ENCODE measurements around the gene FAM89B. TPM values are rescaled to one million over a fixed set of nuclear protein-coding genes. Genes with fewer than 3 reads are reported as not detected.

FAM89B gene
- polyA plus RNA-seq, 1 donor from 2014 or later: 75.1 TPM

GRCh38 chr11:65593518-65594414 lies 21.4 kb downstream of the FAM89B start:
- no peak overlapping the region for H3K27ac ChIP-seq (ENCODE audit: low read length)
- H3K4me2 ChIP-seq (ENCODE audit: low read length): no peak overlapping the region
- H3K9me2 ChIP-seq (ENCODE audit: insufficient read depth, low read length): no peaks in the 10 kb centered on the region
- no peak overlapping the region for H3K4me3 ChIP-seq (ENCODE audit: low read length)
- H3K79me2 ChIP-seq (replicated peaks; ENCODE audit: insufficient read depth, low read length): no peaks in the 10 kb centered on the region
- H3F3A ChIP-seq (ENCODE audit: insufficient read depth, low read length, poor library complexity, severe bottlenecking): no peaks in the 10 kb centered on the region
- H3K9me3 ChIP-seq (ENCODE audit: low read length): no peaks in the 10 kb centered on the region
- H2AFZ ChIP-seq (ENCODE audit: low read depth, low read length): no peak overlapping the region
- H4K20me1 ChIP-seq (ENCODE audit: insufficient read depth): no peaks in the 10 kb centered on the region
- peaks cover 25% of the 10 kb centered on the region for H3K27me3 ChIP-seq (ENCODE audit: insufficient read depth, low read depth, low read length)
- H3K9ac ChIP-seq (ENCODE audit: low read length): no peak overlapping the region
- no peak for TF ChIP-seq EZH2 (IDR thresholded peaks at IDR 0.05; ENCODE audit: borderline replicate concordance, insufficient read depth, low read length, poor library complexity, severe bottlenecking)
- no peak for TF ChIP-seq POLR2AphosphoS5 (IDR thresholded peaks at IDR 0.05)
- TF ChIP-seq, protein P1, sequence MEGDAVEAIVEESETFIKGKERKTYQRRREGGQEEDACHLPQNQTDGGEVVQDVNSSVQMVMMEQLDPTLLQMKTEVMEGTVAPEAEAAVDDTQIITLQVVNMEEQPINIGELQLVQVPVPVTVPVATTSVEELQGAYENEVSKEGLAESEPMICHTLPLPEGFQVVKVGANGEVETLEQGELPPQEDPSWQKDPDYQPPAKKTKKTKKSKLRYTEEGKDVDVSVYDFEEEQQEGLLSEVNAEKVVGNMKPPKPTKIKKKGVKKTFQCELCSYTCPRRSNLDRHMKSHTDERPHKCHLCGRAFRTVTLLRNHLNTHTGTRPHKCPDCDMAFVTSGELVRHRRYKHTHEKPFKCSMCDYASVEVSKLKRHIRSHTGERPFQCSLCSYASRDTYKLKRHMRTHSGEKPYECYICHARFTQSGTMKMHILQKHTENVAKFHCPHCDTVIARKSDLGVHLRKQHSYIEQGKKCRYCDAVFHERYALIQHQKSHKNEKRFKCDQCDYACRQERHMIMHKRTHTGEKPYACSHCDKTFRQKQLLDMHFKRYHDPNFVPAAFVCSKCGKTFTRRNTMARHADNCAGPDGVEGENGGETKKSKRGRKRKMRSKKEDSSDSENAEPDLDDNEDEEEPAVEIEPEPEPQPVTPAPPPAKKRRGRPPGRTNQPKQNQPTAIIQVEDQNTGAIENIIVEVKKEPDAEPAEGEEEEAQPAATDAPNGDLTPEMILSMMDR (IDR thresholded peaks at IDR 0.05; ENCODE audit: poor library complexity, severe bottlenecking): peak; percentile 61
- TF ChIP-seq RAD21 (conservative IDR thresholded peaks at IDR 0.05): peak; percentile 53
- TF ChIP-seq SMC3 (conservative IDR thresholded peaks at IDR 0.05; ENCODE audit: poor library complexity): peak; percentile 72
- TF ChIP-seq MXI1 (conservative IDR thresholded peaks at IDR 0.05; ENCODE audit: poor library complexity, severe bottlenecking): no peak
- TF ChIP-seq TAF1 (IDR thresholded peaks at IDR 0.05; ENCODE audit: low read depth): no peak
- TF ChIP-seq EP300 (conservative IDR thresholded peaks at IDR 0.05; ENCODE audit: poor library complexity, severe bottlenecking): no peak
- no peak for TF ChIP-seq REST (IDR thresholded peaks at IDR 0.05; ENCODE audit: borderline replicate concordance)
- no peaks in the 10 kb centered on the region for H3K36me3 ChIP-seq (ENCODE audit: insufficient read depth, low read length)

- no peaks in the 10 kb centered on the region for H3K79me2 ChIP-seq (replicated peaks; ENCODE audit: insufficient read depth, low read length)
- H4K20me1 ChIP-seq (ENCODE audit: insufficient read depth): no peaks in the 10 kb centered on the region
- no peaks in the 10 kb centered on the region for H3K9me3 ChIP-seq (ENCODE audit: low read length)
- no peaks in the 10 kb centered on the region for H3F3A ChIP-seq (ENCODE audit: insufficient read depth, low read length, poor library complexity, severe bottlenecking)
- H2AFZ ChIP-seq (ENCODE audit: low read depth, low read length): no peak overlapping the region
- TF ChIP-seq REST (IDR thresholded peaks at IDR 0.05; ENCODE audit: borderline replicate concordance): no peak
- no peak for TF ChIP-seq RAD21 (conservative IDR thresholded peaks at IDR 0.05)
- TF ChIP-seq TAF1 (IDR thresholded peaks at IDR 0.05; ENCODE audit: low read depth): no peak
- TF ChIP-seq, protein P1 (IDR thresholded peaks at IDR 0.05; ENCODE audit: poor library complexity, severe bottlenecking): no peak
- no peak for TF ChIP-seq SMC3 (conservative IDR thresholded peaks at IDR 0.05; ENCODE audit: poor library complexity)
- TF ChIP-seq EZH2 (IDR thresholded peaks at IDR 0.05; ENCODE audit: borderline replicate concordance, insufficient read depth, low read length, poor library complexity, severe bottlenecking): no peak
- TF ChIP-seq EP300 (conservative IDR thresholded peaks at IDR 0.05; ENCODE audit: poor library complexity, severe bottlenecking): no peak
- TF ChIP-seq POLR2AphosphoS5 (IDR thresholded peaks at IDR 0.05): no peak
- no peak for TF ChIP-seq MXI1 (conservative IDR thresholded peaks at IDR 0.05; ENCODE audit: poor library complexity, severe bottlenecking)
- H3K9me2 ChIP-seq (ENCODE audit: insufficient read depth, low read length): no peaks in the 10 kb centered on the region
- no peak overlapping the region for H3K4me3 ChIP-seq (ENCODE audit: low read length)
- H3K9ac ChIP-seq (ENCODE audit: low read length): no peak overlapping the region
- peaks cover 25% of the 10 kb centered on the region for H3K27me3 ChIP-seq (ENCODE audit: insufficient read depth, low read depth, low read length)
- no peak overlapping the region for H3K27ac ChIP-seq (ENCODE audit: low read length)
- H3K36me3 ChIP-seq (ENCODE audit: insufficient read depth, low read length): no peaks in the 10 kb centered on the region
- no peak overlapping the region for H3K4me2 ChIP-seq (ENCODE audit: low read length)
Observed at GRCh38 chr11:65595131-65595530, 22.8 kb downstream of the FAM89B start.

All from neural cell (in vitro differentiated cells).